Measurements from ENCODE around the gene LIMS1.
"Not testable (repeated sequence)": the region's sequence is repeated elsewhere in the genome, so short reads cannot be mapped to it uniquely, and the experiment has no call there.

Gene LIMS1

DNA sequence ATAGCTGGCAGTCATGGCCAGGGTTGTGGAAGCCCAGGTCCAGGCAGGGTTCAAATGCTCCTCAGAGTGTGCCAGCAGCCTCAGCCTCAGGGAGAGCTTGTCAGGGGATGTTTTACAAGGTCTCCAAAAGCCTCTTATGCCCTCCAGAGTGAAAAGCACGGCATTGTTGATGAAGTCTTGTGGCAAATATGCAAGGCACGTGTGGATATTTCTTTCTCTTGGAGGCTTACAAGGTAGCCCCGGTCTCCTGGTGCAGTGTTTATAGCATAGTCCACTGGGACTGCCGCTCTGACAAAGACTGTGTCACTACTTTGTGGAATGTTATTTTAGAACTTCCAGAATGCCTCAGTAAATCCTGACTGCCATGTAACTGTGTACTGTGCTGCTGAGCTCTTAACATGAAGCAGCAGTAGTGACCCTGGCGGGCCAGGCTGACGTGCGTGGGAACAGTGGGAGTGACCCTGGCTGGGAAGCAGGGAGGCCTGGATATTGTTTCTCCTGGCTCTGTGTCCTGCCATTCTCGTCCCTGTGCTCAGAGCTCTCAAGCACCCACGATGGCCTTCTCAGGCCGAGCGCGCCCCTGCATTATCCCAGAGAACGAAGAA lies 120.4 kb downstream of the LIMS1 start:
- H4K8ac ChIP-seq (ENCODE audit: low read depth, low read length); H3K9ac ChIP-seq (ENCODE audit: low read length); H3K4ac ChIP-seq (ENCODE audit: low read depth, low read length); H3K27ac ChIP-seq (ENCODE audit: low read depth, low read length); H2BK5ac ChIP-seq (ENCODE audit: low read length); H3K23ac ChIP-seq (ENCODE audit: low read length); H3K79me2 ChIP-seq (ENCODE audit: control insufficient read depth, insufficient read depth, low read length); H2AK5ac ChIP-seq (ENCODE audit: low read length); H3K79me1 ChIP-seq (ENCODE audit: low read length); H3K27me3 ChIP-seq (ENCODE audit: insufficient read depth, low read length, poor library complexity); H3K4me3 ChIP-seq (ENCODE audit: low read length); H3K4me2 ChIP-seq (ENCODE audit: low read length); H4K5ac ChIP-seq (ENCODE audit: low read length); H3K18ac ChIP-seq (ENCODE audit: low read length); H2BK15ac ChIP-seq (replicated peaks; ENCODE audit: low read depth); H3K4me1 ChIP-seq (ENCODE audit: control insufficient read depth, low read depth, low read length); H3K56ac ChIP-seq (ENCODE audit: low read length); H2BK120ac ChIP-seq (ENCODE audit: low read depth, low read length); DNase-seq; H3K36me3 ChIP-seq (ENCODE audit: control insufficient read depth, insufficient read depth, low read length): not testable (repeated sequence)
- no CpG with 5 or more reads among the region's 13 CpGs for WGBS (ENCODE audit: extremely low coverage, insufficient coverage, low lambda C conversion rate)

DNA sequence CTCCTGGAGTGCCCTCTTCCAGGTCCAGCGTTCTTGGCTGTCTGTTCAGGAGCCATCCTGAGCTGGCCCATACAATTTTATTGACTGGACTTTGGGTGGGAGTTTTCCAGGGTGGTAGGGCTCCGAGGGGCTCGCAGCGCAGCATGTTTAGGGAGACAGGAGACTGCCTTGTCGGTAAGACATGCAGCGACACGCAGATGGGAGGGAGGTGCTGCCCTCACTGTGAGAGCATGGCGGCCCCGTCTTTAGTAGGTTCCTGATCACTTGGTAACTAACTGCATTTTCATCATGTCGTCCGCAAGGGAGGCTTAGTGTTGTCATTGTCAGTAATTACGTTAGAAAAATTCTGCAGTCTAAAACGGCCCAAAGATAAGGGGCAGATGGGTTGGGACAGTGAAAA lies 121.0 kb downstream of the LIMS1 start:
- WGBS (ENCODE audit: extremely low coverage, insufficient coverage, low lambda C conversion rate) = no CpG with 5 or more reads among the region's 13 CpGs

DNA sequence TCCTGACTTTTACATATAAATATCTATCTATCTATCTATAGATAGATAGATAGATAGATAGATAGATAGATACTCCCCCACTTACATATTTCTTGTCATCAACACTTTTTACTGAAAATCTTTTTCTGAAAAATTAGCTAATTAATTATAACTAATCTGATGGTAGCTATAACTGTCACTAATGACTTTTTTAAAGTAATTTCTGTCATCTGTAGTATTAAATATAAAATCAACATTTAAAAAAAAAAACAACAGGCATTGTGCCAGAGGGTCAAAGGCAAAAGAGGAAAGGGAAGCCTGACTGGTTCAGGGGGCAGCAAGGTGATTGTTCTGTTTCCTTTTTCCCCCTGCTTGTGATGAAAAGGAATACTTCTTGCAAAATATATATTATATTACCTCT lies 122.0 kb downstream of the LIMS1 start:
- H4K5ac ChIP-seq (ENCODE audit: low read length); H3K18ac ChIP-seq (ENCODE audit: low read length); H3K4ac ChIP-seq (ENCODE audit: low read depth, low read length); H2AK5ac ChIP-seq (ENCODE audit: low read length); H3K9ac ChIP-seq (ENCODE audit: low read length); H3K56ac ChIP-seq (ENCODE audit: low read length); H3K23ac ChIP-seq (ENCODE audit: low read length); H2BK15ac ChIP-seq (replicated peaks; ENCODE audit: low read depth); H3K79me1 ChIP-seq (ENCODE audit: low read length); DNase-seq; H3K27ac ChIP-seq (ENCODE audit: low read depth, low read length); H3K4me1 ChIP-seq (ENCODE audit: control insufficient read depth, low read depth, low read length); H2BK120ac ChIP-seq (ENCODE audit: low read depth, low read length); H2BK5ac ChIP-seq (ENCODE audit: low read length); H4K8ac ChIP-seq (ENCODE audit: low read depth, low read length); H3K4me2 ChIP-seq (ENCODE audit: low read length); H3K4me3 ChIP-seq (ENCODE audit: low read length); H3K79me2 ChIP-seq (ENCODE audit: control insufficient read depth, insufficient read depth, low read length); H3K36me3 ChIP-seq (ENCODE audit: control insufficient read depth, insufficient read depth, low read length); H3K27me3 ChIP-seq (ENCODE audit: insufficient read depth, low read length, poor library complexity): not testable (repeated sequence)

More for the DNA sequence above, 121.0 kb downstream of the LIMS1 start:
- not testable (repeated sequence) for H3K4me3 ChIP-seq (ENCODE audit: low read length); H2BK120ac ChIP-seq (ENCODE audit: low read depth, low read length); H3K79me1 ChIP-seq (ENCODE audit: low read length); H3K4me1 ChIP-seq (ENCODE audit: control insufficient read depth, low read depth, low read length); H3K4ac ChIP-seq (ENCODE audit: low read depth, low read length); H3K9ac ChIP-seq (ENCODE audit: low read length); H4K5ac ChIP-seq (ENCODE audit: low read length); H3K4me2 ChIP-seq (ENCODE audit: low read length); H3K23ac ChIP-seq (ENCODE audit: low read length); H3K79me2 ChIP-seq (ENCODE audit: control insufficient read depth, insufficient read depth, low read length); H2BK15ac ChIP-seq (replicated peaks; ENCODE audit: low read depth); H3K18ac ChIP-seq (ENCODE audit: low read length); H3K36me3 ChIP-seq (ENCODE audit: control insufficient read depth, insufficient read depth, low read length); H2AK5ac ChIP-seq (ENCODE audit: low read length); H2BK5ac ChIP-seq (ENCODE audit: low read length); DNase-seq; H3K27me3 ChIP-seq (ENCODE audit: insufficient read depth, low read length, poor library complexity); H4K8ac ChIP-seq (ENCODE audit: low read depth, low read length); H3K27ac ChIP-seq (ENCODE audit: low read depth, low read length); H3K56ac ChIP-seq (ENCODE audit: low read length)

DNA sequence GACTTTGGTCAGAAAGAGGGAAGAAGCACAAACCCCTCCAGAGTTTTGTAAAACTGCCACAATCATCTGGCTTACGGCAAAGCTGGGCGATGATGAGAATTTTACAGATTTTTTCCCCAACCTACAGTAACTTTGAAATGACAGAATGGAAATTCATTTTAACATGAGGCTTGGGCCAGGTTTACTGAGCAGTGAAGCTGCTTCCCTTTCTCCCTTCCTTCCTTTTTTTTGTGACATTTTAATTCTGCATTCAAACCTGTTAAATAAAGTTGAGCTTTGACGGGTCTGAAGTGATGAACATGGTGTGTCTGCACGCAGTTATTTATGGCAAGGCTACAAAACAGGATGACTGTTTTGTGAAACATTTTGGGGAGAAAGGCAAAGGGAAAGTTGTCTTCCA lies 123.2 kb downstream of the LIMS1 start:
- not testable (repeated sequence) for H3K56ac ChIP-seq (ENCODE audit: low read length); H3K79me1 ChIP-seq (ENCODE audit: low read length); H3K23ac ChIP-seq (ENCODE audit: low read length); H3K36me3 ChIP-seq (ENCODE audit: control insufficient read depth, insufficient read depth, low read length); H3K27me3 ChIP-seq (ENCODE audit: insufficient read depth, low read length, poor library complexity); H2BK5ac ChIP-seq (ENCODE audit: low read length); H3K79me2 ChIP-seq (ENCODE audit: control insufficient read depth, insufficient read depth, low read length); H3K27ac ChIP-seq (ENCODE audit: low read depth, low read length); H3K9ac ChIP-seq (ENCODE audit: low read length); H2AK5ac ChIP-seq (ENCODE audit: low read length); DNase-seq; H2BK15ac ChIP-seq (replicated peaks; ENCODE audit: low read depth); H3K4ac ChIP-seq (ENCODE audit: low read depth, low read length); H3K4me3 ChIP-seq (ENCODE audit: low read length); H3K4me2 ChIP-seq (ENCODE audit: low read length); H4K8ac ChIP-seq (ENCODE audit: low read depth, low read length); H3K4me1 ChIP-seq (ENCODE audit: control insufficient read depth, low read depth, low read length); H3K18ac ChIP-seq (ENCODE audit: low read length); H2BK120ac ChIP-seq (ENCODE audit: low read depth, low read length); H4K5ac ChIP-seq (ENCODE audit: low read length)
- no CpG with 5 or more reads among the region's 4 CpGs for WGBS (ENCODE audit: extremely low coverage, insufficient coverage, low lambda C conversion rate)

DNA sequence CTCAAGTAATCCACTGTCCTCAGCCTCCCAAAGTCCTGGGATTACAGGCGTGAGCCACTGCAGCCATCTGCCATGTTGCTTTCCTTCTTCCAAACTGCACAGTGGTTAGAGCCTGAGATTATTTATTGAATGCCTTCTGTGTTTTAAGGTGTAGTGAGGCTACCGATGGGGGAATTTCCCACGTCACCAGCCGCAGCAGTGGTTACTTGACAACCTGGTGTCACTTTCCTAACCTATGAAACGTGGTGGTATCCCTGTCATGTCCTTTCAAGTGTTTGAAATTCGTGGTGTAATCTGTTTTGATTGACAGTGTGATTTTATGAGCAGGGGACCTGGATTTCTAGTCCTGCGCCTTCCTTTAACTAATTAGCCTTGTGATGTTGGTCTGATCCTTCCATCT lies 124.3 kb downstream of the LIMS1 start:
- H2AK5ac ChIP-seq (ENCODE audit: low read length); H3K4me3 ChIP-seq (ENCODE audit: low read length); H3K23ac ChIP-seq (ENCODE audit: low read length); H3K9ac ChIP-seq (ENCODE audit: low read length); H3K79me1 ChIP-seq (ENCODE audit: low read length); H3K4ac ChIP-seq (ENCODE audit: low read depth, low read length); H2BK15ac ChIP-seq (replicated peaks; ENCODE audit: low read depth); H2BK120ac ChIP-seq (ENCODE audit: low read depth, low read length); DNase-seq; H3K4me1 ChIP-seq (ENCODE audit: control insufficient read depth, low read depth, low read length); H2BK5ac ChIP-seq (ENCODE audit: low read length); H3K79me2 ChIP-seq (ENCODE audit: control insufficient read depth, insufficient read depth, low read length); H3K4me2 ChIP-seq (ENCODE audit: low read length); H4K5ac ChIP-seq (ENCODE audit: low read length); H3K27ac ChIP-seq (ENCODE audit: low read depth, low read length); H4K8ac ChIP-seq (ENCODE audit: low read depth, low read length); H3K18ac ChIP-seq (ENCODE audit: low read length); H3K27me3 ChIP-seq (ENCODE audit: insufficient read depth, low read length, poor library complexity); H3K36me3 ChIP-seq (ENCODE audit: control insufficient read depth, insufficient read depth, low read length); H3K56ac ChIP-seq (ENCODE audit: low read length): not testable (repeated sequence)
- no CpG with 5 or more reads among the region's 7 CpGs for WGBS (ENCODE audit: extremely low coverage, insufficient coverage, low lambda C conversion rate)

DNA sequence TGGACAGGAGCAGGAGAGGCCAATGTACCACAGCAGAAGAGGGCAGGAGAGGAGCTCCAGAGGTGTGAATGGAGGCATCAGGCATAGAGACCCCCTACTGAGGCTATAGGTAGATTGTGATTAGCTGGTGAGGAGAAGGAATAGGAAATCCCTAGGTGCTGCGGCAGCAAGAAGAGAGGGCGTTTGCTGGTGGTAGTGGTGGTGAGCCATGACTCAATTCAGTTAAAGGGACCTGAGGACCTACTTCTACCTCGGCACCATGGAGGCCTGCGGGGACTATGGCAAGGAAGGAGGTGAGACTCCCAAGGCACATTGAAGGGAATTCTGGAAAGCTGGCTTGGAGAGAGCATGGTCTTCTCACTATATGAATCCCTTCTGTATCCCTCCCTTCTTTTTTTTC lies 127.2 kb downstream of the LIMS1 start:
- not testable (repeated sequence) for H2BK15ac ChIP-seq (replicated peaks; ENCODE audit: low read depth)

More for the DNA sequence above, 127.2 kb downstream of the LIMS1 start:
- WGBS (ENCODE audit: extremely low coverage, insufficient coverage, low lambda C conversion rate) = no CpG with 5 or more reads among the region's 4 CpGs
- H2BK5ac ChIP-seq (ENCODE audit: low read length); H3K18ac ChIP-seq (ENCODE audit: low read length); H3K23ac ChIP-seq (ENCODE audit: low read length); H3K9ac ChIP-seq (ENCODE audit: low read length); H2BK120ac ChIP-seq (ENCODE audit: low read depth, low read length); H3K79me2 ChIP-seq (ENCODE audit: control insufficient read depth, insufficient read depth, low read length); H2AK5ac ChIP-seq (ENCODE audit: low read length); H3K4ac ChIP-seq (ENCODE audit: low read depth, low read length); H3K79me1 ChIP-seq (ENCODE audit: low read length); H3K56ac ChIP-seq (ENCODE audit: low read length); H3K4me3 ChIP-seq (ENCODE audit: low read length); H3K4me1 ChIP-seq (ENCODE audit: control insufficient read depth, low read depth, low read length); H4K8ac ChIP-seq (ENCODE audit: low read depth, low read length); H3K27ac ChIP-seq (ENCODE audit: low read depth, low read length); H3K4me2 ChIP-seq (ENCODE audit: low read length); H3K27me3 ChIP-seq (ENCODE audit: insufficient read depth, low read length, poor library complexity); H3K36me3 ChIP-seq (ENCODE audit: control insufficient read depth, insufficient read depth, low read length); H4K5ac ChIP-seq (ENCODE audit: low read length): not testable (repeated sequence)
- peak; percentile 49 for DNase-seq
